B cell (primary cell): ENCODE data around the gene PRSS36. TPM values are rescaled to one million over a fixed set of nuclear protein-coding genes. Genes with fewer than 3 reads are reported as not detected.
"Not testable (repeated sequence)": the region's sequence is repeated elsewhere in the genome, so short reads cannot be mapped to it uniquely, and the experiment has no call there.

Experiments
- ATAC-seq: fragments of 200-7000 bp; cut with Tn5 transposase; one replicate; pipeline ENCODE4 v1.10.0; 2021; ENCODE audit warnings: low read depth, mild to moderate bottlenecking, moderate number of reproducible peaks, moderate library complexity
- CTCF ChIA-PET: fragments of 350-600 bp; sonication (Branson Sonifier 250); formaldehyde crosslinking; loops from one replicate; lab custom pipeline; 2021; ENCODE audit warnings: antibody characterized with exemption, inconsistent platforms; lab: Charles Lee
- POLR2A ChIA-PET: fragments of 350-600 bp; sonication (Branson Sonifier 250); formaldehyde crosslinking; loops from one replicate; lab custom pipeline; 2021; ENCODE audit warnings: antibody characterized with exemption; lab: Charles Lee
- DNase-seq: peaks from one replicate; pipeline ENCODE4 v3.0.0; 2013
- H2AFZ ChIP-seq: 2 replicates; pipeline ENCODE4 v1.6.1; 2012; ENCODE audit warnings: mild to moderate bottlenecking, low read depth, low read length; ENCODE audit not compliant: insufficient read depth, poor library complexity, severe bottlenecking
- H3K27ac ChIP-seq, 2 donors: 1 replicate in 1 of 2; 2 replicates in 1 of 2; pipeline ENCODE4 v1.5.1; 2012 to 2013; ENCODE audit warnings: low read length in 2 of 2, mild to moderate bottlenecking in 2 of 2, moderate library complexity in 1 of 2
- H3K27me3 ChIP-seq, 4 experiments: fragments of 200-600 bp in 1 of 4; sonication (generic) in 1 of 4; replicated peaks in 1 of 4; 1 replicate in 2 of 4; 2 replicates in 2 of 4; pipeline versions ENCODE4 v1.6.1 to v1.7.0; 2013 to 2016; ENCODE audit warnings: low read length in 3 of 4, mild to moderate bottlenecking in 2 of 4, mixed read lengths in 1 of 4, moderate library complexity in 1 of 4; ENCODE audit not compliant: insufficient read depth in 4 of 4, control insufficient read depth in 3 of 4; ENCODE audit errors: control extremely low read depth in 1 of 4
- H3K36me3 ChIP-seq, 2 experiments: replicated peaks in 1 of 2; 1 replicate in 1 of 2; 2 replicates in 1 of 2; pipeline versions ENCODE4 v1.6.1 to v1.7.1; 2013; ENCODE audit warnings: low read length in 1 of 2; ENCODE audit not compliant: insufficient read depth in 2 of 2, control insufficient read depth in 1 of 2; ENCODE audit errors: control extremely low read depth in 1 of 2, extremely low read depth in 1 of 2
- H3K4me1 ChIP-seq, 2 donors: fragments of 200-600 bp in 1 of 2; sonication (generic) in 1 of 2; 1 replicate in 1 of 2; 2 replicates in 1 of 2; pipeline versions ENCODE4 v1.5.1 to v1.6.1; 2013 to 2017; ENCODE audit warnings: low read length in 2 of 2; ENCODE audit not compliant: control insufficient read depth in 2 of 2, insufficient read depth in 2 of 2
- H3K4me2 ChIP-seq: replicated peaks from 2 replicates; pipeline ENCODE3; 2012; ENCODE audit warnings: mild to moderate bottlenecking, low read depth, low read length; ENCODE audit not compliant: poor library complexity, severe bottlenecking
- H3K4me3 ChIP-seq, 5 experiments: fragments of 200-600 bp in 1 of 5; sonication (generic) in 1 of 5; 1 replicate in 3 of 5; 2 replicates in 2 of 5; pipeline versions ENCODE4 v1.5.1 to v1.7.0; 2011 to 2016; ENCODE audit warnings: low read length in 4 of 5, mild to moderate bottlenecking in 4 of 5, low read depth in 2 of 5, control low read depth in 1 of 5, moderate library complexity in 1 of 5; ENCODE audit not compliant: insufficient read depth in 1 of 5; ENCODE audit errors: control extremely low read depth in 1 of 5, extremely low read depth in 1 of 5
- H3K79me2 ChIP-seq: fragments of 200-600 bp; sonication (generic); one replicate; pipeline ENCODE4 v1.6.0; 2016; ENCODE audit warnings: low read length; ENCODE audit not compliant: control insufficient read depth, insufficient read depth
- H3K9ac ChIP-seq: fragments of 200-600 bp; sonication (generic); 2 replicates; pipeline ENCODE4 v1.6.1; 2017; ENCODE audit warnings: mild to moderate bottlenecking, low read length, moderate library complexity
- H3K9me3 ChIP-seq, 3 donors: one replicate each; pipeline versions ENCODE4 v1.6.1 to v1.7.1; 2013; ENCODE audit warnings: low read length in 2 of 3; ENCODE audit not compliant: control insufficient read depth in 2 of 3, insufficient read depth in 1 of 3; ENCODE audit errors: control extremely low read depth in 1 of 3
- H4K20me1 ChIP-seq: 2 replicates; pipeline ENCODE4 v1.6.0; 2012; ENCODE audit warnings: mild to moderate bottlenecking, low read length; ENCODE audit not compliant: insufficient read depth, control insufficient read depth, poor library complexity, severe bottlenecking
- H3K27ac Mint-ChIP-seq: one replicate; pipeline ENCODE4 v1.8.0; 2021; ENCODE audit warnings: mixed read lengths
- H3K27me3 Mint-ChIP-seq: one replicate; pipeline ENCODE4 v1.8.0; 2021; ENCODE audit warnings: mixed read lengths
- H3K4me1 Mint-ChIP-seq: one replicate; pipeline ENCODE4 v1.8.0; 2021; ENCODE audit warnings: mixed read lengths
- H3K4me3 Mint-ChIP-seq: one replicate; pipeline ENCODE4 v1.8.0; 2021; ENCODE audit warnings: mixed read lengths
- H3K9me3 Mint-ChIP-seq: one replicate; pipeline ENCODE4 v1.8.0; 2022; ENCODE audit warnings: mixed read lengths; ENCODE audit not compliant: insufficient read depth
- CTCF ChIP-seq: fragments of 200-600 bp; IDR thresholded peaks from one replicate; pipeline ENCODE4 v1.8.0; 2022; ENCODE audit warnings: antibody characterized with exemption, mild to moderate bottlenecking
- EZH2 ChIP-seq: IDR thresholded peaks from 2 replicates; pipeline ENCODE4 v1.6.1; 2012; ENCODE audit warnings: borderline replicate concordance, low read depth, mild to moderate bottlenecking, moderate library complexity, low read length; ENCODE audit not compliant: insufficient read depth, poor library complexity, severe bottlenecking
- WGBS: methylation state at CpG from one replicate; pipeline ENCODE4 v1.1.5; 2013; ENCODE audit warnings: missing lambda C conversion rate; ENCODE audit not compliant: insufficient coverage; 5-methylcytosine and 5-hydroxymethylcytosine counted together
- intact Hi-C: fragments of 100-400 bp; cut with micrococcal nuclease; formaldehyde crosslinking; loops from one replicate; pipeline ENCODE4 v1.10.0; 2022
- polyA plus RNA-seq: library from polyadenylated mRNA; depleted of rRNA; stranded (reverse); fragments of >200 nt; gene quantifications from 2 replicates; pipeline ENCODE4 v1.2.3, GENCODE V29; 2012
- total RNA-seq, 2 donors: library from RNA; stranded (reverse); fragments of 120-200 nt in 1 of 2; gene quantifications; 1 replicate in 1 of 2; 2 replicates in 1 of 2; pipeline versions ENCODE4 v1.2.3 to v1.2.4, GENCODE V29; 2013 to 2022

The PRSS36 gene
- total and polyA plus RNA-seq, 2 donors (not counting 1 experiment from before 2014, with no cell fraction given) = 1.0 to 1.6 TPM

- Histone ChIP-seq H3K27ac (no peak overlapping the region), H3K4me1 (peaks cover 6 to 13% of the 10 kb centered on the region in 2 donors), H3K4me2 (no peak overlapping the region), H3K79me2 (no peaks in the 10 kb centered on the region), H3K9ac (no peak overlapping the region), H2AFZ (no peak overlapping the region), H3K9me3 (no peaks in the 10 kb centered on the region), H3K27me3 (no peaks in the 10 kb centered on the region), H3K4me3 (no peak overlapping the region), H4K20me1 (no peaks in the 10 kb centered on the region), H3K36me3 (no peaks in the 10 kb centered on the region)
- POLR2A ChIA-PET = interaction anchor here (0.8 kb wide), 1 partner anchor 21 kb away, joined by 10 read pairs; no protein-coding TSS in a partner anchor
- H3K4me3 Mint-ChIP-seq = no peak overlapping the region
- no peak overlapping the region for H3K27ac Mint-ChIP-seq
- H3K27me3 Mint-ChIP-seq = no peaks in the 10 kb centered on the region
- intact Hi-C loops = no loop called here
- 94% methylated on average over 21 of the region's 27 CpGs for WGBS
- ATAC-seq (no peak), DNase-seq (no peak)
- CTCF ChIA-PET = interaction anchor here (0.9 kb wide), 1 partner anchor 21 kb away, joined by 4 read pairs; the partner anchor contains the start of gene KAT8
- H3K9me3 Mint-ChIP-seq = no peaks in the 10 kb centered on the region
- TF ChIP-seq CTCF (no peak), EZH2 (no peak)
- H3K4me1 Mint-ChIP-seq = peaks cover 9% of the 10 kb centered on the region
Measured at GRCh38 chr16:31138621-31139578, 11.0 kb downstream of the PRSS36 start.

GRCh38 chr16:31136822-31137499 is 12.9 kb downstream of the PRSS36 start:
- H3K4me3 Mint-ChIP-seq, H3K4me3 ChIP-seq, H3K4me2 ChIP-seq, H3K27me3 Mint-ChIP-seq, H3K79me2 ChIP-seq, CTCF ChIA-PET, H4K20me1 ChIP-seq, H3K27ac Mint-ChIP-seq, H3K27me3 ChIP-seq, H2AFZ ChIP-seq, H3K36me3 ChIP-seq, H3K4me1 ChIP-seq, intact Hi-C loops, H3K9ac ChIP-seq, H3K27ac ChIP-seq, H3K9me3 ChIP-seq, H3K9me3 Mint-ChIP-seq, ATAC-seq, H3K4me1 Mint-ChIP-seq, DNase-seq: not testable (repeated sequence)
- POLR2A ChIA-PET = interaction anchor here (1.2 kb wide), 1 partner anchor 10 kb away, joined by 3 read pairs; no protein-coding TSS in a partner anchor
- WGBS = 94% methylated on average over 14 of the region's 20 CpGs
